Activated CD8-positive, alpha-beta memory T cell treated with anti-CD3 and anti-CD28 coated beads for 4 hours (primary cell): ENCODE measurements around the gene CD200.

Experiments
- DNase-seq, 2 donors: peaks; one replicate each; pipeline ENCODE4 v3.0.0-alpha.2; 2020; ENCODE audit warnings: low read depth in 2 of 2

CD200 gene

DNA sequence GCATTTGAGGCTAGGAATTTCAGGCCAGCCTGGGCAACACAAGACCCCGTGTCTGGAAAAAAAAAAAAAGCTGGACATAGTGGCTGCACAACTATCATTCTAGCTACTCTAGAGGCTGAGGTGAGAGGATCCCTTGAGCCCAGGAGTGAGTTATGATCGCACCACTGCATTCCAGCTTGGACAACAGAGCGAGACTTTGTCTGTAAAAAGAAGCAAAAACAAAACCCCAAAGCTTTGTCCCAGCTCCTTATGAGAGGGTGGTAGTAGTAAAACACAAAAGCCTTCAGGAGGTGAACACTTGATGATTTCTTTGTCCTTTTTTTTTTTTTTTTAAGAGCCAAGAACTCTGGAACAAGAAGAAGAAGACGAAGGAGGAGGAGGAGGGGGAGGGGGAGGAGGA is 1.1 kb upstream of the CD200 start:
- no peak for DNase-seq

DNA sequence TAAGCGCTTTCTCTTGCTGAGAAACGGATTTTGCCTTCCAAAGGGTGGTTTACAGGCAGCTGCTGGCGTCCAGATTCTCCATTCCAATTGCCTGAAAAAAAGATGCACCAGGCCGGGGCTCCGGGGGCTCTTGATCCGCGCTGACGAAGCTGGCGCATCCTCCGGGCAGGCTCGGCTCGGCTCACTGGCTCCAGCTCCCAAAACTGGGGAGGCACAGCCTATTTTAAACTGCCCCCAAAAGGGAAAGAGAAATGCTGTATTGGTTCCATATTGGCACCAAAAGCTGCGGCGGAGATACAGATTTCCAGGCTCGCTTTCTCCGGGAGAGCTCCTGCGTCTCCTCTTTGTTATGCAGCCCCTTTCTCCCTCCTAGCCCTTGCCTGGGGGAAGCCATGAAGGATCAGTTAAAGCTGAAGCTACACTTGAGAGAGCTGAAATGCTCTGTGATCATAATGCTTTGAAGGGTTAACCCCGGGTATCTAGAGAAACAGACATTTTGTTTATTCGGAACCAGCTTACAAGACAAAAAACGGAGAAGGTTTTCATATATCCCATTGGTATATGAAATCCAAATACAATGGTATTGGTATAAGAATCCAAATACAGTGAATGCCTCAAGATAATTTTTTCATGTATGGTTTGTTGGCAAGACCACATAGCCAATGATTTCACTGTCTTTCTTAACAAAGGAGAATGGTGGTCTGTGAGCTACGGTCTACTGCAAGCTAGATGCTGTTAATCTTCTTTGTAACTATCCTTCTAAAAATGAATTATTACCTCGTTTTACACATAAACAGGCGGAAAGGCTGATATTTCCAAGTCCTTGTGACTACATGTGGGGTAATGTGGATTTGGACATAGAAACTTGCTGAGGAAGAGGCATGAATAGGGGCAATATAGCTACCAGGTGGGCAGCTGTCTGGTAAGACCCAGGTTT is 693 bp downstream of the CD200 start:
- DNase-seq, result no peak

DNA sequence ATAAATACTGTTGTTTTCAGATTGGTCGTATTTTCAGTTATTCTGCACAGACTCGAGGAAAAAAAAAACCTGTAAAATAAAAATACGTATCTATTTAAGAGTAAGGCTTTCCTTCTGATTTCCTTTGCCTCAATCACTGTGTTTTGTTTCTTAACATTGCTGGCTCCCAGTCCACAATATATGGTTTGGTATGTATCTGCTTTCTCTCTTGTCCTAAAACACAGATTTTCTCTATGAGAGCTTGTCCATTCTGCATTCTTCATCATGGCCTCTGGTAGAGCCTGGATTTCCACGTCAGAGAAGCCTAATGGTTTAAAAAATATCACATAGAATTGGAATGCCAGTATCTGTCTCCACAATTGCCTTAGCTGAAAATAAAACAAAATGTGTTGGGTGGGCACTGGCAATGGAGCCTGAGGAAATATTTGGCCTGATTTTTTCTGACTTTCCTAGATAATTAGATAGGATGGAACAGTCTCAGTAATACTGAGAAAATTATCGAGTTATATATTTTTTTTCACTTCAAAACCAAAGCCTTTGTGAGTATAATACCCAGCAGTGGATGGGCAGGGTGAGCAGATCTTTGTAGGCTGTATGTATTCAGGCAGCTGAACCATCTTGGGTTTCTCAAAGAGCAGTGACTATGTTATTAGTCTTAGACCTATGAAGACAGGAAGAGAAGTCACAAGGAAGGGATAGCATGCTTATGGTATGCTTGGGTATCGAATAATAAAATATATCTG is 1.9 kb downstream of the CD200 start:
- no peak for DNase-seq

DNA sequence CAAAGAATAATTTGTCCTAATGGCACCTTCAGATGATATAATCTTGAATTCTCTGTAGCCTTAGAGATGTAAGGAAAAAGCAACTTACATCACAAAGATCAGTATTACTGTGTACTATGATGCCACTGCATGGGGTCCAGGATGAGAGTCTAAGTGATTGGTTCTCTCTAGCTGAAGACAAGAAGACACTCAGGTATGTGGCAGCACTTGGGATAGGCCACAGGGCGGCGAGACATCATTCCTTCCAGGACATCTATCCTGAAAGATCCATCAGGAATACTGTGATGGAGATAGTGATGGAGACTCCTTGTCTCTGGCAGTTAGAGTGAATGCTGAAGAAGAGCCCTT is 2.5 kb downstream of the CD200 start:
- DNase-seq, result no peak

DNA sequence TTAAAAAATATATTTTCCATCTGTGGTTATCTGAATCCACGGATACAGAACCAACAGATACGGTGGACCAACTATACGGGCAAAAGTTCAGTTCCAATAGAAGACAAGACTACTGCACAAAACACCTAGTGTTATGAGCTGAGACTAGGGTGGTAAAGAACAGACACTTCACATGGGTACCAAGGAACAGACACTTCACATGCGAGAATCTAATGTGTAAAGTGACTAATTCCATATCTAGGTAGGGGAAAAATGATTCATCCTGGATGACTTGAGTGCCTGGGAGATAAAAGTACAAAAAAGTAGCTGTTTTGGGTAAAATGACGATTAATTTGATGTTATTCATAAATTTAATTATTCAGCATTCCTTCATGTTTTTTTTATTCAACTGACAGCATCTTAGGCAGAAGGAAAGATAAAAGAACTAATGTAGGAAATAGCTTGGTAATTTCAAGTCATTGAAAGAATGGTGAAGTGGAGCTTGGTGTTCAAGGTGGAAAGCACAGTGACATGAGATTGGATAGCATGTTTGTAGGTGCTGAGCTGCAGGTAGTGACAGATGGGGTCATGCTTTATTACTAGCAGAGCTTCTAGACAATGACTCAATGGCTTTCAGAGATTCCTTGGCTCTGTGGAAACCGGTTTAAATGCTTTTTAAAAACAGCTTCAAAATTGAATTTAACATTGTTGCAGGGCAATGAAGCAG is 5.2 kb downstream of the CD200 start:
- DNase-seq, result no peak

DNA sequence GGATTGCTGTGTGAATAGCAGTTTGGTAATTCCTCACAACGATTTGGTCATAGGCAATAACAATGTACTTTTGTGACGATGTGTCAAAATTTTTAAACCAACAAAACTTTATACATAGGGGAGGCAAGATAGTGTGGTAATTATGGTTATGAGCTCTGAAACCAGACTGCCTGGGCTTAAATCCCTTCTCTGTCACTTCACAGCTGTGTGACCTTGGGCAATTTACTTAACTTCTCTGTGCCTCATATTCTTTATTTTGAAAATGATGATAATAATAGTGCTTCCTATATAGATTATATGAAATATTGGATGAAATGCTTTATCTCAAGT is 5.7 kb downstream of the CD200 start:
- DNase-seq, result no peak

DNA sequence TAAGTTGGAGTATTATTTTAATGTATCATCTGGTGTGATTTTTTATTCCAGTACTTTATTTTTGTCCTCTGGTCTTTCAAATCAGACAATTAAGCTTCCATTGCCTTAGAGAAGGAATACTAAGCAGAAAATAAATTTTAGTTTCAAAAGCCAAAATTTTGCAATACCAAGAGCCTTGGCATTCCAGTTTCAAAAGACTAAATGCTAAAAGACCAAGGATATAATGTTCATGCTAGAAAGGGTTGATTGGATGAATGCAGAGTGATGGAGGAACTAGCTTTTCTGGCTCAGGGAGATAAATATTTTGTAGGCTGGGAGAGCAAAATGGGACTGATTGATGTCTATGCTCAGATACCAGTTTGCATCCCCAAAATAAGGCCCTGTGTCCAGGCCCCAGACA is 6.2 kb downstream of the CD200 start:
- no peak for DNase-seq

DNA sequence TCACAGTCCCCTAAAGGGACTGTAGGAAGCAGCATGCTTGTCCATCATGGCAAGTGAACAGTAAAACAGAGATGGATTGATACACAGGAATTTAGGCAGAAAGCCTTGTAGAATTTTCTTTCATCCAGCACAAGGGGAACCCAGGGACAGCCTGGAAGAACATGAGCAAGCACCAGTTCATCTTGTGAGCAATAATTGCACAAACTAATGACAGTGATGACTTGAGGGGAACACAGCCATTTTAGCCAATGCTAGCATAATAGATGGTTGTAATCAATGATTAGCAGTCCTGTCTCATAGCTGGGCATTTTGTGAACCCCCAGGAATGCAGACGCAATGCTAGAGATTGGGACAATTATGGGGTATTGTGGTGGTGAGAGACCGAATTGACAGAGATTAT is 6.7 kb downstream of the CD200 start:
- DNase-seq, result no peak

DNA sequence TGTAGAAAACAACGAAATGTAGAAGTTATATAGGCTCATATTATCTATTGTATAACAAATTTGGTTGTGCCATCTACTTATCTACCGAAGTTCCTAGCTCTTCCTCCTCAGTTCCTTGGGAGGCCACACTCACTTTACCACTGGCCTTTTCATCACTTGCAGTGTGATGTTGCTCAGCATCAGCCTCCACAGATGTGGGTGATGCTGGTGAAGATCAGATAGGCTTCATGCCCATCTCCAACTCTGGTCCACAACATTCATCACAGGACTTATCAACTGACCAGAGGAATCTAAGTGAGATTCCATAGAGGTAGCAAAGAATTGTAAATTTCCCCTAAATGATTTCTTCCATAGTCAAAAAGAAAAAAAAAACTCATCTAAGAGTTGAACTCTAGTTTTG is 8.4 kb downstream of the CD200 start:
- no peak for DNase-seq

DNA sequence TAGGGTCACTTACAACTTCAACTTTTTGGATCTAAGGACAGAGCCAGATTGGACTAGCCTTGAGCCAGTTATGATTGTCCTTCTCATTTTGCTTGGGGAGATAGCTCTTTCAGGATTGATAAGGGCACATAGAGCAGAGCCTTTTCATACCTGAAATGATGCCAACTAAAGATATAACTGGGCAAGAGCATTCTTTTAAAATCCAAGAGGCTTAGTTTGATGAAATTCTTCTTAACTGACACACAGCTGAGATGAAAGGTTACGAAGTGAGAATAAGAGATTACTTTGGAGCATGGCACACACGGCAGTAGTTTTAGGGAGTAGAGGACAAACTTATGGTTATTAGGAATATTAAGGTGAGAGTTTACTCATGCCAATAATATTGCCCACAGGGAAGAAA is 12.7 kb downstream of the CD200 start:
- DNase-seq, result no peak

DNA sequence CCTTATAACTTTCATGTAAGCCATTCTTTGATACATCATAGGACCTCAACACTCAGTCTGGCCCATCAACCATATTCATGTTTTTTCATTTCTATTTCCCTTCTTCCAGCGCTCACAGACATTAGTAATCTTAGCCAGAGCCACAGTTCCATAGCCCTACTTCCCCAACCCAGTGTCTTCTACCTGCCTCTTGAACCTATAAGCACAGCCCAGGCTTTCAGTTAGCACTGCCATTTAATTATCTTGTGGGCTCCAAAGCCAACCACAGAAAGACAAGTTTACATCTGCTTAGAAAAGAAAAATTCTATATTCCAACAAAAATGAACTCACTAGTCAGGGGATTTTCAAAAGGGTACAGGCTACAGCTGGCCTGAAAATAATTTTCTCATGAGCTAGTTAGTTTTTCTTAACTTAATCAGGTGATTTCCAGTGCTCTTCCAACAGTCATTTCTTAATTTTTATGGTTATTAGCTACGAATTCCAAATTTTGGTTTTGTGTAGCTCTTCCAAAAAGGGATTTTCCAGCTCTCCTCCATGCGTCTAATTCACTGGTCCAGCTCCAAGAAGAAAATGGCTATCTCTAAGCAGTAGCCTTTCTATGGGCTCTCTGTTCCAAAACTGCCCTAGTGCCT is 13.7 kb downstream of the CD200 start:
- no peak for DNase-seq

DNA sequence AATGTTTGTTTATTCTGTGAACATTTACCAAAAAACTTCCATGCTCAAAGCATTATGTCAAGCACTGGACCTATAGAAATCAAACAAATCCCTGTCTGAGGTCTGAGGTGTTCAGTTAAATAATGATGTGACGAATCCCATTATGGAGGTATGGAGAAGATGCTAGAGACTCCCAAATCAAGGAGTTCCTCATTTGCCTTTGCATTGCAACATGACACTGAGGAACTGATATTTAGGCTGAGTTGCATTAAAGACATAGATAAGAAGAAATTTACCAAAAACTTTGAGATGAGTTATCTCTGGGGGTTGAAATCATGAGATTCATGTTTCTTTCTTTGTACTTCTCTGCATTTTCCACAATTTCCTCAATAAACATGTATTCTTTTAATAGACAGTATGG is 16.0 kb downstream of the CD200 start:
- no peak for DNase-seq

DNA sequence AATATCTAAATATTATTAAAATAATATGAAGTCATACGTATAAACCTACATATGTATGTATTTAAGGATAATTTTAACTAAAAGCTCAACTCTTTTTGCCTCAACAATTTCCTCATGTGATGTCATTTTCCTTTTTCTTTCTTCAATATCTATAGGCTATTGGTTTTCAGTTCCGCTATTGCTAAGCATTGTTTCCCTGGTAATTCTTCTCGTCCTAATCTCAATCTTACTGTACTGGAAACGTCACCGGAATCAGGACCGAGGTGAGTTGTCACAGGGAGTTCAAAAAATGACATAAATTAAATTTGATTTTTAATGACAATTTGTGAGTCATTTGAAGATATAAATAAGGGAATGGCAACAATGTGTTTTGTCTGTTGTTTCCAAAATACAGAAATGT is 16.6 kb downstream of the CD200 start:
- DNase-seq, result no peak

DNA sequence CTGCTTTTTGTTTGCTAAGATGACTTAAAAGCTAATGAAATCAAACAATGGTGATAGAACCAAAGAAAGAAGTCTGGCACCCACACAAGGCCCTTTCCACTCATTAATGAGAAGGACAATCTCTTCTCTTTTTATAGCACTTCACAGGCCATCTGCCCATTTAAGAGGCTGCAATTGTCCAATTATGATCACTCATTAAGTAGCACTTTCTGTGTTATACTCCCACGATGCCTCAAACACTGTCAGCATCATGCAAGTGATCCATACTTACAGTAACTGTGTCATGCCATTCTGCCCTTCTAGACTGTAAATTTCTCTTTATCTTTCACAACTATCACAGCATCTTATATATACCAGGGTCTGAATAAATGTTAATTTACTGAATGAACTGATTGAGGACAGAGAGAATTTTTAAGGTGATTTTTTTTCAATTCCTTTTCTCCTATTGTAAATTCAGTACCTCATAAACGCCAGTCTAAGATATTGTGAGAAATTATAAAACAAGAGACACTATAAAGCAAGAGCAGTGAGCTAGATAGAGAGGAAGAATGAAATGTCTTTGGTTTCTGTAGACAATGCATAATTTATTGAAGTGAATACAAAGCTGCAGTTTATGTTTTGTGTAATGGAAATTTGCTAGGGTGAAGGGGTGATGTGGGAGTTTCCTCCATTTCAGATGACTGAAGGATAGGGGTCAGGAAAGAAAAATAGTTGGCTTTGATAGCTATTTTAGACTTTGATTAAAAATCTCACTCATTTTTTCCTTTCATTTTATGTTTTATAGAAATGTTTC is 17.3 kb downstream of the CD200 start:
- DNase-seq, result no peak

DNA sequence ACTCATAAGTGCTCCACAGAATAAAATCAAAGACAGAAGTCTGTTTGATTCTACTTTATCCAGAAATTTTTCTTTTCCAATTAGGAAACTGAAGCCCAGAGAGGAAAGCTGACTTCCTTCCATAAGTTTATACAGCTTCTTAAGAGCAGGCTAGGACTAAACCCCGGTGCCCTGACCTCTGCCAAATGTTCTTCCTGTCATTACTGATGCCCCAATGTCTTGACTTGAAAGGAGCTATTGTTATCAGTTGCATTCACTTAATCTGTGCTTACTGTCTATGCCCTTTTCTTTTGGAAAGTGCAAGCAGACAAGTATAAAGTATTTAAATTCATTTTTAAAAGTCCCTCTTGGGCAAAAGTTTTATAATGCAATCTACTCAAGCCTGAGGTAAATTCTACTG is 18.1 kb downstream of the CD200 start:
- no peak for DNase-seq

DNA sequence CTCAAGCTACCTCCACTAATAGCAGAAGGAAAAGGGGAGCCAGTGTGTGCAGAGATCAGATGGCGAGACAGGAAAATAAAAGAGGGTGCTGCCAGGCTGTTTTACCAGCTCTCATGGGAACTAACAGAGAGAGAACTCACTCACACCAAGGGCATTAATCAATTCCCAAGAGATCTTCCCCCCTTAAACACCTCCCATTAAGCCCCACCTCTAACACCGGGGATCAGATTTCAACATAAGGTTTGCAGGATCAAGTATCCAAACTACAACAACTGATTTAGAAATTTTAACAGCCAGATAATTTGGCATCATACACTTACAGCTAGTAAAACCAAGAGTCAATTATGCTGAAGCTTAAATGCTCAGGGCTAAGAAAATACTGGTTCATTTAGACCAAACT is 18.9 kb downstream of the CD200 start:
- DNase-seq, result no peak

DNA sequence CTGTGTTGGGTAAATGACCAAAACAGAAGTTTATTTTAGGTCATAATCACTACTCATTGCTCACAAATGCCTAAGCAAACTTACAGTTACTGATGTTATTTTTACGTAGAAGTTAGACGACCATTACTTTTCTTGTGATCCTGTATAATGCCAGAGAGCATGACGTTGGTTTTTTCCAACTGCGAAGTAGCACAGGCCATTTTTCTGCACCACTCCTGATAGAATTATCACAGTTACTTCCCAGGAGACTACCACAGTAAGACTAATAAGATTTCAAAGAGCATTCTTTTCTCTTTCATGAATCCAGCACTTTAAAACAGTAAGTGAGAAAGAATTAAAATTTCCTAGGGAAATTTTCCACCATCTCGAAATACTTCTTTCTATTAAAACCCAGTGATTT is 19.8 kb downstream of the CD200 start:
- DNase-seq, result no peak

DNA sequence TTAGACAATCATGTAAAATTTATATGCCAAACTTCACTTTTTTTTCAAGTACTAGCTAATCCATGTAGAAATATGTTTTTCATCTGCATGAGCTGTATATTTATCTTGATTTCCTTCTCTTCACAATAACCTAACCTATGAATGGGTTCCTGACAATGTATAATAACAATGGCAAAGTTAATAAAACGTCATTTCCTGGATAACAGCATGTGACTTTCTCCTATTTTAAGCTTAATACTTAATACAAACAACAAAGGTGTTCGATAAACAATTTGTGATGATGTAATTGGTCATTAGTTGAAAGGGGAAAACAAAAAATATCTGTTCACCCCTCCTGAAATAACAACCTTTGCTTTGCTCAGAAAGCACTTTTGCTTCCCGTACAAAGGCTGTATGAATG is 20.4 kb downstream of the CD200 start:
- DNase-seq, result no peak

DNA sequence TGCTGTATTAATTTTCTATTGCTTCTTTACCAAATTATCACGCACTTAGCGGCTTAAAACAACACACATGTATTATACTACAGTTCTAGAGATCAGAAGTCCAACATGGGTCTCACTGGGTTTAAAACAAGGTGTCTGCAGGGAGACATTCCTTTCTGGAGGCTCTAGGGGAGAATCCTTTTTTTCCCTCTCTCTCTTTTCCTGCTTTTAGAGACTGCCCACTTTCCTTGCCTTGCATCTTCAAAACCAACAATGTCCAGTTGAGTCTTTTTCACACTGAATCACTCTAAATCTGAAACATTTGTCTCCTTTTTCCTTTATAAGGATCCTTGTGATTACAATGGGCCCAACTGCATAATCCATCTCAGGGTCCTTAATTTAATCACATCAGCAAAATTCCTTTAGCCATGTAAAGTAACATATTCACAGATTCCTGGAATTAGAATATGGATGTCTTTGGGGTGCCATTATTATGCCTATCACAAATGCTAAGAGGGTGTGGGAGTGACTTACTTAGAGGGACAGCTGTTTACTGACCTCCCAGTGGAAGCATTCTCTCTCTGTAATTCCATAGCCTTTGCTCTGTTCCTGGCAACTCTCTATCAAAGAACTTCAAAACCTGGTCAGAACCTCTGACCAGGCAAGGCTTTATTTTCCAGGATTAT is 21.8 kb downstream of the CD200 start:
- no peak for DNase-seq

DNA sequence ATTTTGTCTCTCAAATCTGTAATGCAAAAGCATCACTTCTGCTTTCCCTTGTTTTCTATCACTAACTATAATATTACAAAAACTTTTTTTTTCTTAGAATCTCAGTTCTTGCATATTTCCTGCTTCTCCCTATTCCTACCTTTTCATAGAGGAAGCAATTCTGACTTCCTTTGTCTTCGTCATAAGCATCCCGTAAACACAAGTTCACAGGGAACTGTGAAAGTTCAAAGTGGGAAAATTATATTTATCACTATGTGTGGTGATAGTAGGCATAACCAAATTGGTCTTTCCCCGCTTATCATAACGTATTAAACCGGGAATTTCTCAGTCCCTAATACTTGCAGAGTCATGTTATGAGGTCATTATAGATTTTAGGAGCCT is 22.3 kb downstream of the CD200 start:
- DNase-seq, result no peak
